Measurements from ENCODE around the gene DAPP1. TPM values are rescaled to one million over a fixed set of nuclear protein-coding genes. Genes with fewer than 3 reads are reported as not detected.
"Not testable (repeated sequence)": the region's sequence is repeated elsewhere in the genome, so short reads cannot be mapped to it uniquely, and the experiment has no call there.

DAPP1 gene
- total and polyA plus RNA-seq, 8 donors, result 1.5 to 11.9 (median 3.2) TPM

- no peak for TF ChIP-seq CTCF (IDR thresholded peaks at IDR 0.05)
- Histone ChIP-seq H3K4me3 (no peak overlapping the region), H3K4me1 (peaks cover 0 to 14% of the 10 kb centered on the region in 2 donors), H3K36me3 (no peaks in the 10 kb centered on the region), H3K9me3 (no peaks in the 10 kb centered on the region), H3K27me3 (no peaks in the 10 kb centered on the region), H3K27ac (peak overlapping the region in 1 of 2 donors; percentile 45)
- ATAC-seq (no peak), DNase-seq (no peak)
- intact Hi-C loops (cut with DNase I), result no loop called here
Measured at GRCh38 chr4:99827454-99827853, 10.8 kb downstream of the DAPP1 start.

- ATAC-seq, result no peak
- DNase-seq, result no peak
- TF ChIP-seq CTCF (IDR thresholded peaks at IDR 0.05), result no peak
- H3K36me3 ChIP-seq, result no peaks in the 10 kb centered on the region
- no peak overlapping the region for H3K4me3 ChIP-seq
- peaks cover 0 to 12% of the 10 kb centered on the region in 2 donors for H3K4me1 ChIP-seq
- H3K27me3 ChIP-seq, result no peaks in the 10 kb centered on the region
- H3K9me3 ChIP-seq, result no peaks in the 10 kb centered on the region
- peak overlapping the region in 1 of 2 donors; percentile 45 for H3K27ac ChIP-seq
- intact Hi-C loops (cut with DNase I), result no loop called here
Measured at GRCh38 chr4:99827857-99828256, 11.2 kb downstream of the DAPP1 start.

GRCh38 chr4:99828477-99828876 is 11.8 kb downstream of the DAPP1 start:
- DNase-seq, result no peak
- no peak for TF ChIP-seq CTCF (IDR thresholded peaks at IDR 0.05)
- H3K9me3 ChIP-seq, result no peaks in the 10 kb centered on the region
- no peak for ATAC-seq
- no peaks in the 10 kb centered on the region for H3K36me3 ChIP-seq
- H3K4me1 ChIP-seq, result peaks cover 0 to 10% of the 10 kb centered on the region in 2 donors
- H3K4me3 ChIP-seq, result no peak overlapping the region
- intact Hi-C loops (cut with DNase I), result no loop called here
- H3K27ac ChIP-seq, result no peak overlapping the region
- H3K27me3 ChIP-seq, result no peaks in the 10 kb centered on the region

- H3K4me1 ChIP-seq; H3K9me3 ChIP-seq; H3K27ac ChIP-seq; H3K4me3 ChIP-seq; DNase-seq; intact Hi-C loops (cut with DNase I); H3K27me3 ChIP-seq; H3K36me3 ChIP-seq; ATAC-seq: not testable (repeated sequence)
Measured at GRCh38 chr4:99830051-99830450, 13.4 kb downstream of the DAPP1 start.

GRCh38 chr4:99832321-99832720 is 15.7 kb downstream of the DAPP1 start:
- no peaks in the 10 kb centered on the region for H3K27me3 ChIP-seq
- peaks cover 0 to 4% of the 10 kb centered on the region in 2 donors for H3K4me1 ChIP-seq
- no peak overlapping the region for H3K27ac ChIP-seq
- DNase-seq (peak in 2 of 4 donors; percentile 43 to 46), ATAC-seq (peak; percentile 66)
- H3K36me3 ChIP-seq, result peaks cover 0 to 13% of the 10 kb centered on the region in 2 donors
- no peak for TF ChIP-seq CTCF (IDR thresholded peaks at IDR 0.05)
- no peak overlapping the region for H3K4me3 ChIP-seq
- intact Hi-C loops (cut with DNase I), result no loop called here
- no peaks in the 10 kb centered on the region for H3K9me3 ChIP-seq

GRCh38 chr4:99832758-99833157 is 16.1 kb downstream of the DAPP1 start:
- Histone ChIP-seq H3K4me1 (peaks cover 0 to 4% of the 10 kb centered on the region in 2 donors), H3K4me3 (no peak overlapping the region), H3K9me3 (no peaks in the 10 kb centered on the region), H3K27ac (no peak overlapping the region), H3K27me3 (no peaks in the 10 kb centered on the region), H3K36me3 (peaks cover 0 to 14% of the 10 kb centered on the region in 2 donors)
- ATAC-seq (no peak), DNase-seq (peak in 2 of 4 donors; percentile 48 to 65)
- no peak for TF ChIP-seq CTCF (IDR thresholded peaks at IDR 0.05)
- intact Hi-C loops (cut with DNase I), result no loop called here

All from left lung (tissue), 10 donors.